Iris pigment epithelial cell (primary cell): ENCODE data around the gene NLRP9.

ENCODE experiments used
- DNase-seq: peaks from one replicate; pipeline ENCODE4 v3.0.0-alpha.2; 2011; ENCODE audit warnings: low read depth

The NLRP9 gene

DNA sequence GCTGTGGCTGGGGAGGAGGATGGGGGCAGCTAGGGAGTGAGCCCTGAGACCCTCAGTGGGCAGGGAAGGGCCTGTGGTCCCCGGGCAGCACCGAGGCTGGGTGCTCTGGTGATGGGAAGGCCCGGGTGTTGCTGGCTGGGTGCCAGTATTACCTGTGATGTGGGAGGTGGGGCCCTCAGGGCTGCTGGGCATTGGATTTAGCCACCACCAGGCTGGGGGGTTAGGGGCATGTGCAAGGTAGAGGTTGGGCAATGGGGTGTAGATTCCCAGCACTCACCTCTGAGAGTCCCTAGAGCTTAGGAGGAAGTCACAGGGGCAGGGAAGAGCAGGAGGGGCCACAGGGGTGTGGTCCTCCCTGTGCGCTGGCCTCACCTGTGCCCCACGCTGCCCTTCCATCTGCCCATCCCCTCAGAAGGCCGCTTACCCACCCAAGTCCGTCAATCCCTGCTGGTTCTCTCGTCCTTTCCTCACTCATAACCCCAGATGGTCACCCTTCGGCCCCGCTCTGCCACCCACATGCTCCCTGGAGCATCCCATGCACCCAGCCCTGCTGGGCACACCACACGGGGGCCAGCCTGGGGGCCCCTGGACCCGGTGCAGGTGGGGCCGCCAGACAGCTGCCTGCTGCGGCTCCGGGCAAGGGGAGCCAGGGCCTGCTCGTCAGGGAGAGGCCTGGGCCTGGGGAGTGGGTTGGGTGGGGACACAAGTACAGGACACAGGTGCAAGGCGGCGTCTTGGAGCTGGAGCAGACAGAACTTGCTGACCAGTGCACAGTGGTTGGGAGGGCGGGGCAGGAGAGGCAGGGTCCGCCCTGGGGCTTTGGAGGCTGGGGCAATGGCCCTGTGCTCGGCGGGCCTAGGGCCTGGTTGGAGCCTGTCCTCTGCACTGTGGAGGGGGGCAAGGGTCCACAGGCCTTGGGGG, 50.7 kb downstream of the NLRP9 start:
- no peak for DNase-seq

DNA sequence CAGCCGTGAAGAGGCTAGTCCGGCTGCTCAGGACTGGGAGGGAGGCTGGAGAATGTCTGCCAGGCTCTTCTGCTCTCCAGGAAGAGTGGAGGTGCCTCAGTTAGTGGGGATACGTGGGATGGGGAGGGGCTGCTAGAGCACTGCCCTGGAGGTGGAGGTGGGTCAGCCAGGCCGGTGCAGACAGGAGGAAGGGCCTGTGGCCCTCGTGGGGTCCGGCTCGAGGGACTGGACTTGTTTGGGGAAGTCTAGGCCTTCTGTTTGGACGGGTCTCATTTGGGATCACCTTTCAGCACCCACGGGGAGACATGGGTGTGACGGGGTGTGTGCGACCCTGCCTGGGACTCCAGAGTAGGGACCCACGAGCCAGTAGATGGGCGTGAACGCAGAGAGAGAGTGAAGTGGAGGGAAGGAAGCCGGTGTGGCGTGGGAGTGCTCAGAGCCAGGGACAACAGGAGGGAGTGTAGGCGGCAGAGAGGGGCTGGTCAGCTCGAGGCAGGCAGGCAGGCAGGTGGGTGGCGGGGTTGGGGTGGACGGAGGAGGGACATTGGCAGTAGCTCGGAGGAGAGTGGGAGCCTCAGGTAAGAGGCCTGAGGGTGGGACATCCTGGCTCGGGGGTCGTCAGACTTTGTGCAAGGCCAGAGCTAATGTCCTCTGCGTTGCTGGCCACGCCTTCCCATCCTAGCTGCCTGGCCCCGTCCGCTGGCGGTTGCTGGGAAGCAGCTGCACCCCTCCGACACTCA, 51.7 kb downstream of the NLRP9 start:
- DNase-seq, result no peak

DNA sequence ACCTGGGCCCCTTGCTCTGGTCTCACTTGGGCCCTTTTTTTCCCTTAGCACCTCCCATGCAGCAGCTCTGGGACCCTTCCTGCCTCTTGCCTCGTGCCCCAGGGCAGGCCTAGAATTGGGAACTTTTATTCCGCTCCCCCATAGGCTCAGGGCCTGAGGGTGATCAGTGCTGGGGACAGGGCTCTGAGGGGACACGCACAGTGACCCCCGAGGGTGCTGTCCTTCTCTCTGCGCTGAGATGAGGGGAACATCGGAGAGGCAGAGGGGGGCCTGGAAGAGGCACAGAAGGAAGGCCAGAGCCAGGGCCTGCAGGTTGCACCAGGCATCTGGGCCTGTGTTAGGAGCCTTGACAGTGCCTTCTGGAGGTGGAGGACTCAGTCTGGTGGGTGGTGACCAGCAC, 52.4 kb downstream of the NLRP9 start:
- no peak for DNase-seq

DNA sequence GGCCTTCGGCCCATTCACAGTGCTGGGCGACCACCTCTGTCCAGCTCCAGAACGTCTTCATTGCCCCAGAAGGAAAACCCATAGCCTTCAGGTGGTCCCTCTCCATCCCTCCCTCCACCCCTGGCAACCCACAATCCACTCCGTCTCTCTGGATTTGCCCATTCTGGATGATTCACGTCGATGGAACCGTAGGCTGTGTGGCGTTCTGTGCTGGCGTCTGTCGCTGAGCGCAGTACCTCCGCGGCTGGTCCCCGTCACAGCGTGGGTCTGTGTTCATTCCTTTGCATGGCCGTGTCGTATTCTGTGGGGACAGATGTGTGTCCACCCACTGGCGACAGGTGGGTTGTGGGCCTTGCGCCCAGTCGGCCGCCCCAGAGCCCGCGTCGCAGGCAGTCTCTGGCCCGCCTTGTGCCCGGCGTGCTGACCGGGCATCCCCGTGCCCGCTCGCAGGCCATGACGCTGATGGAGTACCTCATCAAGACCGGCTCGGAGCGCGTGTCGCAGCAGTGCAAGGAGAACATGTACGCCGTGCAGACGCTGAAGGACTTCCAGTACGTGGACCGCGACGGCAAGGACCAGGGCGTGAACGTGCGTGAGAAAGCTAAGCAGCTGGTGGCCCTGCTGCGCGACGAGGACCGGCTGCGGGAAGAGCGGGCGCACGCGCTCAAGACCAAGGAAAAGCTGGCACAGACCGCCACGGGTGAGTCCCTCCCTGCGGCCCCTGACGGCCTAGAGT, 53.1 kb downstream of the NLRP9 start:
- DNase-seq, result no peak

DNA sequence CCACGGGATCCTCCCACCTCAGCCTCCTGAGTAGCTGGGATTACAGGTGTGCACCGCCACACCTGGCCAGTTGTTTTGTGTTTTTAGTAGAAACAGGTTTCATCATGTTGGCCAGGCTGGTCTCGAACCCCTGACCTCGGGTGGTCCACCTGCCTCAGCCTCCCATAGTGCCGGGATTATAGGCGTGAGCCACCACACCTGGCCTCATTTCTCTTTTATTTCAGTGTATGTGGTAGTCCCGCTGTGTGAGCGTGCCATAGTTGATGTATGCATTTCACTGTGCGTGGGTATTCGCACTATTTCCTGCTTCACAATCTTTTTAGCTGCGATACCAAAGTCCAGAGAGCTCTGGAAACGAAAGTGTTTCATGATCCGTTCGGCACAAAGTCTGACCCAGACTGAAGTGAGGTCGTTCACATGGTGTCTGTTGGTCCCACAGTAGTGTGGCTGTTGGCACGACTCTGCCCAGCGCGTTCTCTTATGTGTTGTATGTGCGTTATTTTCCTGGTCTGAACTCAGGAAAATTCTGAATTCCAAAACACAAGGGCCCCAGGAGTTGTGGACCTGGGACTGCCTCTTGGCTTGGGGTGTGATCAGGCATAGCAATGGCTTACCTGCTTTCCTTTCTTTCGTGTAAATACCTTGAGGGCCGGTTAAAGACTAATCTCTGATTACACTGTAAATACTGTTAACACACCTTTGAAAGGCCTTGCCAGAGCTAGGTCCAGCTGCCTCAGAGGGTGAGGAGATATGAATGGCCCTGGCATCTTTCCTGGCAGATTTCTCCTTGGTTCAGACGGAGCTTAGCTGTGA, 54.5 kb downstream of the NLRP9 start:
- no peak for DNase-seq

DNA sequence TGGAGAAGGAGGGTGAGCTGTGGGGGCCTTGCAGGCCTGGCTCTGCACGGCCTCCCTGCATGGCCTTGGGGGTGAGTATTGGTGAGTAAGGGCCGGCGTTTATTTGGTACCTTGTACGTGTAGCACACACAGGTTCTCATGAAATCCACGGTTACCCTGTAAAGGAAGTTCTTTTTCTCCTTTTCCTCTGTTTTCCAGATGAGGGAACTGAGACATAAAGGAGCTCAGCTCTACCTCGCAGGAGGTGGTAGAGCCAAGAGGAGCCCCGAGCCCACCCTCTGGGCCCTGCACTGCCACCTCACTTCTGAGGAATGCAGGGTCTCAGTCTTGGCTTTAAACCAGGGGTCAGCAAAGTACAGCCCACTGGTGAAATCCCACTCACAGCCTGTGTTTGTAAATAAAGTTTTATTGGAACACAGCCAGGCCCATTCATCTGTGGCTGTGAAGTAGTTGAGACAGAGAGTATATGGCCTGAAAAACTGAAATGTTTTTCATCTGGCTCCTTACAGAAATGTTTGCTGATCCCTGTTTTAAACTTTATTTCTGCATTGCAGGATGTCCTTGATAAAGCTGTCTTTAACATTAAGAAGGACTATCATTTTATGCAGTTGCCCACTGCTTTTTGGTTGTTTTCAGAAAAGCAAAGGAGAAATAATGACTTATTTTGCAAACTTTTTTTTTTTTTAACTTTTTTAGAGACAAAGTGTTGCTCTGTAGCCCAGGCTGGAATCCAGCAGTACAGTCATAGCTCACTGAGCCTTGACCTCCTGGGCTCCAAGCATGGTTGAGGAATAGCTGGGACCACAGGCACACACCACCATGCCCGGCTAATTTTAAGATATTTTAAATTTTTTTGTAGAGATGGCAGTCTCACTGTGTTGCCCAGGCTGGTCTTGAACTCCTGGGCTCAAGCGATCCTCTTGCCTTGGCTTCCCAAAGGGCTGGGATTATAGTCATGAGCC, 56.8 kb downstream of the NLRP9 start:
- peak; percentile 49 for DNase-seq

DNA sequence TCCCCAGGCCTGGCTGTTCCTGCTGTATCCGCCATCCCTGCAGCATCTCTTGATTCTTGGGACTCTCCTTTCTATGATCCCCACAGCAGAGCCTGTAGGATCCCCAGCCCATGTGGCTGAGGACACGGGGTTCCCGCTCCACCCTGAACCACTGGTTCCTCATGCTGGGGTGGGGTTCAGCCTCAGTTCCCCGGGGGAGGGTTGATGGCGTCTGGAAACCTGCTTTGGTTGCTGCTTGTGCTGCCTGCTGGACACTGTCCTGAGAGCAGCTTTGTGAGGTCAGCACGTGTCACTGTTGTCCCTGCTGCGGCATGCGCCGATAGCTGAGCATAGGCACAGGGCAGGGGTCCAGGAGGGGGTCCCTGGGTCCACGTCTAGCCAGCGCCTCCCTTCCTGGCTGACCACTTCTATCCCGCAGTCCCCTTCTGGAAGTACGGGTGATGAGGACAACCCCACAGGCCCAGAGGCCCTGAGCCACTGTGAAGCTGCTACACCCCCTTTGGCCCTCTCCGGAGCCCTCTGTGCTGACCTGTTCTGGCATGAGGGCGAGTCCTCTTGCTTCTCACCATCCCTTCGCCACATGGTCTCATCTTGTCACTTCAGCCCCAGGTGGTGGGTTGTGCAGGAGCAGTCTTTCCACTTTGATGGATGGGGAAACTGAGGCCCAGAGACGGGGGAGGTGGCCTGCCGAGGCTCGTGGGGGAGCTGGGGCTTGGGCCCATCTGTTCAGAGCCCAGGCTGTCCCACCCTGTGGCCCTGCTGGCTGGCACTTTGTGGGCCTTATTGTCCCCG, 57.7 kb downstream of the NLRP9 start:
- no peak for DNase-seq

DNA sequence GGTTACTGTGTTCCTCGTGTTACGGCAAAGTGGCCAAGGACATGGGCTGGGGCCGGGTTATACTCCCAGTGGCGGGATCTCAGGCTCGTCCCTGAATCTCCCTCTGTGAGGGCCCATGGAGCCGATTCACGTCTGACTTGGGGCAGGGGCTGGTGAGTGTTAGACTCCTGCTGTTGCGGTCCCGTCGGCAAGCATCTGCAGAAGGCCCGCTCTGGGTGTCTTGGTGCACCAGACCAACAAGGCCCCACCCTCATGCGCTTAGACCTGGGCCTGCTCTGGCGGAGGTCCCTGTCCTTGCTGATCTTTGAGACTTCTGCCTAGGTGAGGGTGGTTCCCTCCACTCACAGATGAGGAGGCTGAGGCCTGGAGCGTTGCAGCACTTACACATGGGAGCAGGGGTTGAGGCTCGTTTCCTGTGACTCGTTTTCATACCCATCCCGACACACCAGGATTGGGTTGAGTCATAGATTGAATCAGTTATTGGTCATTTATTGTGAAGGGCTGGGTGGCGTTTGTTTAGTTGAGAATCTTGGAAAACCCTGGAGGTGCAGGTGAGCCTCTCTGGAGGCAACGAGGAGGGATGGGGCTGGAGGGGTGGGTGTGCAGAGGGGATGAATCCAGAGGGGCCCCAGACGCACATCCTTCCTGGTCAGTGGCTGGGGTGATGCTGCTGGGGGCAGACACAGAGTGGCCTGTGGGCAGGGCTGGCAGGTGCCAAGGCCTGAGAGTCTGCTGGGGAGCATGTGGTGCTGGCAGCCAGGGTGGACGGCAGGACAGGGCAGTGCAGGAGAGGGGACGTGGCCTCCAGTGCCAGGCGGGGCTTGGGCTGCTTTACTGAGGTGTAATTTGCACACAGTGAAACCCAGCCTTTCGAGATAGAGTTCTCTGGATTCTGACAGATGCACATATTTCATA, 58.6 kb downstream of the NLRP9 start:
- peak; percentile 39 for DNase-seq

DNA sequence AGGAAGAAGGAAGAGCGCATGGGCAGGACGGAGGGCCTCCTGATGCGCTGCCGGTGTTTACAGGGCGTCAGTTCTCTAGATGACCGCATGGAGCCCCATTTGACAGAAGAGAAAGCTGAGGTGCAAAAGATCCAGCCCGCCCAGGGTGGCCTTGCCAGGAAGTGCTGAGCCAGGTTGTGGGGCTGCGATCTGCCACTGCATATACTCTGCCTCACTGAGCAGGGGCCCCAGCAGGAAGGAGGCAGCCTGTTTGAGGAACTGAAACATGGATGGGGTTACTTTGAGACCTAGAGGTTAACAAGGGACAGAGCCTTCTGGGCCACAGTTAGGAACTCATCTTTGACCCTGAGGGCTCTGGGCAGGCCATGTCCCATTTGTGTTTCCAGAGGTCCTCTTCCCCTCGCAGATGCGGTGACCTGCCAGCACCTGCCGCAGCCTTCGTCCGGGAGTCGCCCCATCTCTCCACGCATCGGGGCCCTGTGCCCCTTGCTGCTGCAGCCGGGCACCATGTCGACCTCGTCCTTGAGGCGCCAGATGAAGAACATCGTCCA, 60.0 kb downstream of the NLRP9 start:
- no peak for DNase-seq

DNA sequence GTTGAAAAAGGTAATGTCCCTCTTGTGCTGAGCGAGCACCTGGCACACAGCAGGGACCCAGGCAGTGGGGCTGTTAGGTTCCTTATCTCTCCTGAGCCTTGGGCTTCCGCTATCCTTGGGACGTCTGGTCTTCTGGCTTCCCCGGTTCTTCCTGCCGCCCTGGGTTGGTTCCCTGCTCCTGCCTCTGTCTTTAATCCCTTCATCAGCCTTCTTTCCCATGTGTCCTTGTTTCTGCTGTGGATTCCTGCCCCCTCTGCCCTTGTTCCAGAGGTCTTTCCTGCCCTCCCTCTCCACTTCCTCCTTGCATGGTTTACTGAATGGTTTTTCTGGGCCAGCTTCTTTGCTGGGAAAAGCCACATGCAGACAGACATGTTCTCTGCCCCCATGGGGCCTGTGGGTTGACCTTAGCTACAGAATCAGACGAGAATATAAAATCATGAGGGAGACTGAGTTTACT, 60.6 kb downstream of the NLRP9 start:
- DNase-seq, result no peak

DNA sequence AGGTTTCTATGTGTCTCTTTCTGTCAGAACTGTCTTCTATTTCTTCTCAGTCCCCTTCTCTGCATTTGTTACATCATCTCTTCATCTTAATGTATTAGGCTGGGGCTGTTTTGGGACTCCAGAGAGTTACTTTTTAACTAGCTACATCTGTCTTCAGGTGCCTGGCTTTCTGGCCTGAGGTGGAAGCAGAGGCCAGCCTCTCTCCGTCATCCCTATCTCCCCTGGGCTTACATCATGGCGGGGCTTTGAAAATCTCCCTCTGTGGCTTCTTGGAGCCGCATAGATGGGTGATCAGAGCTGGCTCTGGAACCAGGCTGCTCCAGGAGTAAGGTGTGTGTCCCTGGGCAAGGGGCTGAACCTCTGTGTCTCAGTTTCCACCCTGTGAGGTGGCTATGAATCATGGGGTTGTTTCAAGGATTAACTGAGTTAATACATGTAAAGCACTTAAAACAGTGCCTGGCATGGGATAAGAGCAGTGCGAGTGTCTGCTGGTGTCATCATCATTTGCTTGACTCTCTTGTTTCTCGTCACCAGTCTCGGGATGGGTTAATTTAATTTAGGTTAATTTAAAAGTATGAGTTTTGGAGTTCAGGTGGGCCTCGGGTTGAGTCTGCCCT, 61.2 kb downstream of the NLRP9 start:
- DNase-seq, result peak; percentile 9

DNA sequence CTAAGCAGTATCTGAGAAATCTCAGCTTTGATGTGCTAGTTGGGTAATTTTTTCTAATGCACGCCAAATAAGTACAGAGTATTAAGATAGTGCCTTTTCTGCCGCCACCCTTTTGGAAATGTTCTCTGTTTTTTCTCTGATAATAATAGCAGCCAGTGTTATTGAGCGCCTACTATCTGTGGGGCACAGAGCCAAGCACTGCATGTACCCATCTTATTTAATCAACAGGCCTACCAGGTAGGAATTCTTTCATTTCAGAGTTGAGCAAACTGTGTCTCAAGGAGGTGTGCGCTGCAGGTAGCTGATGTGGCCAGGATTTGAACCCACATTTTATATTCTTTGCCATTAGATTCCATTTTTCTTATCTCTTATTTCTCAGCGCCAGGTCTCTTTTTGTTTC, 61.8 kb downstream of the NLRP9 start:
- peak; percentile 17 for DNase-seq

DNA sequence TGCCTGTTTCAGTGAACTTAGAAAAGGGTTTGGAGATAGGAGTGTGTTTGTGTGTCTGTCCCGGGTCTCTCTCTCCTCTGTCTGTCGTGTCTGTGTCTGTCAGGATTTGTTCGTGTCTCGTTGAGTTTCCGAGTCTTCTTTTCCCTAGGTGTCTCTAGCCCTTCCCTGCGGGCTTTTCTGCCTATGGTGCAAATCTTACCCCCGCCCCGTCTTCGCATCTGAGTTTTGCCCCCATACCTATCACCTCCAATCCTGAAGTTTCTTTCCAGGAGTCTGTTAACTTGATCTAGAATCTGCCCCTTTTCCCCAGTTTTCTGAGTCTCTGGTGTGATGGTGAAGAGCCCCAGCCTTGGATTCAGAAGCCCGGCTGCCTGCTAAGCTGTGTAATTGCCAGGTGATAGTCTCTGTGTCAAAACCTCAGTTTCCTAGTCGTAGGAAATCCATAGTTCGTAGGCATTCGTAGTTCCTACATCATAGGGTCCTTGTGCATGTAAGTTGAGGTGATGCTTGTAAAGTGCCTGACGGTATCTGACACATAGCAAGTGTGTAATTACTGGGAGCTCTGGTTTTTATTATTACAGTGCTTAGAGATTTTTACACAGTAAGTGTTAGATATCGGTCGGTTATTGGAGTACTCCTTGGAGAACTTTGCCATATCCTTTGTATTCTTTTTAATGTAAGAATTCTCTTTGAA, 62.4 kb downstream of the NLRP9 start:
- DNase-seq, result peak; percentile 10

DNA sequence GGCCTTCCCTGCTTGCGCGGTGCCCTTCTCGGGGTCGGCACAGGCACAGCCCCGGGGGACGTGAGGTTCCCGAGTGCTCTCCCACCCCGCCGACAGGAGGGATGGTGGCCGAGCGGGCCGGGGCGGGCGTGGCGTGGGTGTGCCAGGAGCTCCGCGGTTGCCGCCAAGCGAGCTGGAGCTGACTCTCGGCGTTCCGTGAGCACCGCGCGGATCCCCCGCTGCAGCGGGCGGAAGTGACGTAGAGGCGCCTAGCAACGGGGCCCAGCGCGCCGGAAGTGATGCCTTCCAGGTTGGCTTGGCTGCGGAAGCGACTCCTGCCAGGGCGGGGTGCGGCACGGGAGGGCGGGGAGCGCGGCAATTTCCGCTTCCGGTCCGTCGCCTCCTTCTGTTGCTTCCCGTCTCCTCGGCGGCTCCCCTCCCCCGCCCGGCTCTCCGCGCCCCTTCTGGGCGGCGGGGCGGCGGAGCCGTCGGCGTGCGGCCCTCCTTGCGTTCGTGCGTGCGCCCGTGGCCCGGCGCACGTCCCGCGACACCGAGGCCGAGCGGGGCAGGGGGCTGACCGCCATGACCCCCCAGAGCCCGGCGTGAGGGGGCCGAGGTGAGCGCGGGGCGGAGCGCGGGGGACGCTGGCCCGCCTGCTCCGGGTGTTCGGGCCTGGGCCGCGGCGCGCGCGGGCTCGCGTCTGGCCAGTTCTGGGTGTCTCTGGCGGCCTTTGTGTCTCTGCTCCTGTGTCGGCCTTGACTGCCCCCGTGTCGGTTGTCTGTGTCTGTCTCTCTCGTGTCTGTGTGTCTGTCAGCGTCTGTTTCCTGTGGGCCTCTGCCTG, 63.2 kb downstream of the NLRP9 start, which contains the start of gene EPN1:
Gene EPN1, plus strand, starts transcription at position 386 of the 820 bp plus-strand sequence. CDS start 3,402 bp downstream, outside the sequence.
- peak; percentile 96 for DNase-seq

DNA sequence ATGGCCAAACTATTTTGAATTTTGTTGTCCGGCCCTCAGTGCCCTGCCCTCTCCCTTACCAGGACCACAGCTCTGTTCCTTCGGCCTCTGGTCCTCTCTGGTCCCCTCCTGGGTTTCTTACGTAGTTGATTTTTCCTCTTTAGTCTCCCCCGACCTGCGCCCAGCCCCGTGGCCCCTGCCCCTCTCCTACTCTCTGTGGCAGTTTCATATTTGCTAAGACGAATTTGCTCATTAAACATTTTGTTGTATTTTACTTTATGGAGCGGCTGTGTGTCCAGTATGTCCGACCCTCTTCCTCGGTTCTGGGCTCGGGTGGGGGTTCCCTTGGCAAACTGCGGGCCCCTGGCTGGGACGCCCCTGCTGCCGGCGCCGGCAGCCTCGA, 63.8 kb downstream of the NLRP9 start:
- no peak for DNase-seq

DNA sequence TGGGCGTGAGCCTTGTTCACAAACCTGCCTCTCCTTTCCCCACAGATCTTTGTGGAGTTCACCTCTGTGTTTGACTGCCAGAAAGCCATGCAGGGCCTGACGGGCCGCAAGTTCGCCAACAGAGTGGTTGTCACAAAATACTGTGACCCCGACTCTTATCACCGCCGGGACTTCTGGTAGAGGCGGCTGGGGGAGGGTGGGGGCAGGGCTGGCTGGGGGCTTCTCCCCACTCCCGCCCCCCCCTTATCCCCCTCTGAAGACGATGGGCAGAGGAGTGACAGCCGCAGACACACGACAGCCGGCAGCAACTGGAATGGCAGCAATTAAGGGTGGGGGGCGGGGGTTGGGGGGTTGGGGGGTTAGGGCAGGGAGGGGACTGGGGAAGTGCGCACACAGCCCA, 64.3 kb downstream of the NLRP9 start:
- no peak for DNase-seq
